HEK293 (cell line): Measurements from ENCODE around the gene CD8A.

ENCODE experiments used
- CTCF ChIA-PET: fragments of 350-600 bp; formaldehyde crosslinking; extraction: SDS; loops from one replicate; lab custom pipeline; 2021; ENCODE audit warnings: antibody characterized with exemption; lab: Yijun Ruan, JAX
- POLR2A ChIA-PET: fragments of 300-600 bp; formaldehyde crosslinking; extraction: SDS; loops from one replicate; lab custom pipeline; 2020; ENCODE audit warnings: antibody characterized with exemption, inconsistent platforms; lab: Yijun Ruan, JAX
- H3K27ac ChIP-seq: fragments of 200-500 bp; sonication (Bioruptor generic); 2 replicates; pipeline ENCODE4 v1.5.1; 2014; ENCODE audit warnings: low read depth, low read length, control low read depth, inconsistent platforms; ENCODE audit errors: extremely low read depth
- H3K36me3 ChIP-seq, 2 experiments: fragments of 200-500 bp in 1 of 2; sonication (Bioruptor generic) in 1 of 2; 1 replicate in 1 of 2; 2 replicates in 1 of 2; pipeline ENCODE4 v1.5.1; 2014 to 2017; ENCODE audit warnings: inconsistent platforms in 2 of 2, low read length in 2 of 2; ENCODE audit not compliant: control insufficient read depth in 2 of 2, insufficient read depth in 1 of 2
- H3K4me1 ChIP-seq: fragments of 200-500 bp; sonication (Bioruptor generic); 2 replicates; pipeline ENCODE4 v1.5.1; 2014; ENCODE audit warnings: mild to moderate bottlenecking, low read length, inconsistent platforms; ENCODE audit not compliant: control insufficient read depth, insufficient read depth
- H3K4me3 ChIP-seq: 2 replicates; pipeline ENCODE4 v1.5.1; 2011; ENCODE audit warnings: low read depth, mild to moderate bottlenecking, control low read depth, low read length, moderate library complexity
- H3K9me3 ChIP-seq: fragments of 200-500 bp; sonication (Bioruptor generic); 2 replicates; pipeline ENCODE4 v1.5.1; 2014; ENCODE audit warnings: low read depth, low read length, inconsistent platforms; ENCODE audit not compliant: control insufficient read depth, insufficient read depth
- BCL11B ChIP-seq: fragments of 450-650 bp; formaldehyde crosslinking; IDR thresholded peaks from 2 replicates; pipeline ENCODE4 v1.5.1; 2016; ENCODE audit warnings: low read depth, missing biosample characterization, missing genetic modification characterization
- GLI2 ChIP-seq: fragments of 450-650 bp; formaldehyde crosslinking; IDR thresholded peaks from 2 replicates; pipeline ENCODE4; 2017; ENCODE audit warnings: missing biosample characterization, missing genetic modification characterization, low read depth, borderline replicate concordance
- KLF1 ChIP-seq: fragments of 450-650 bp; formaldehyde crosslinking; IDR thresholded peaks from 2 replicates; pipeline ENCODE4 v1.5.1; 2016; ENCODE audit warnings: missing biosample characterization, missing genetic modification characterization
- PRDM2 ChIP-seq: fragments of 450-650 bp; formaldehyde crosslinking; IDR thresholded peaks from 2 replicates; pipeline ENCODE4 v1.5.1; 2016; ENCODE audit warnings: missing biosample characterization, missing genetic modification characterization, borderline replicate concordance
- ZBTB17 ChIP-seq: fragments of 450-650 bp; formaldehyde crosslinking; IDR thresholded peaks from 2 replicates; pipeline ENCODE4 v1.5.1; 2016; ENCODE audit warnings: missing biosample characterization, missing genetic modification characterization
- ZBTB48 ChIP-seq: fragments of 450-650 bp; formaldehyde crosslinking; IDR thresholded peaks from 2 replicates; pipeline ENCODE4 v1.5.1; 2016; ENCODE audit warnings: missing biosample characterization, missing genetic modification characterization
- ZIC2 ChIP-seq: fragments of 450-650 bp; formaldehyde crosslinking; IDR thresholded peaks from 2 replicates; pipeline ENCODE4 v1.5.1; 2016; ENCODE audit warnings: missing biosample characterization, missing genetic modification characterization
- ZNF133 ChIP-seq: fragments of 450-650 bp; formaldehyde crosslinking; IDR thresholded peaks from 2 replicates; pipeline ENCODE4 v1.5.1; 2016; ENCODE audit warnings: missing biosample characterization, missing genetic modification characterization
- ZNF239 ChIP-seq: fragments of 450-650 bp; formaldehyde crosslinking; IDR thresholded peaks from 2 replicates; pipeline ENCODE4 v1.5.1; 2016; ENCODE audit warnings: missing biosample characterization, missing genetic modification characterization
- ZNF302 ChIP-seq: fragments of 450-650 bp; formaldehyde crosslinking; IDR thresholded peaks from 2 replicates; pipeline ENCODE4 v1.5.1; 2016; ENCODE audit warnings: missing biosample characterization, missing genetic modification characterization, low read depth
- ZNF362 ChIP-seq: fragments of 450-650 bp; formaldehyde crosslinking; IDR thresholded peaks from 2 replicates; pipeline ENCODE4 v1.5.1; 2016; ENCODE audit warnings: missing biosample characterization, missing genetic modification characterization
- ZNF426 ChIP-seq: fragments of 450-650 bp; formaldehyde crosslinking; IDR thresholded peaks from 2 replicates; pipeline ENCODE4 v1.5.1; 2017; ENCODE audit warnings: missing biosample characterization, missing genetic modification characterization, mild to moderate bottlenecking, inconsistent platforms, moderate library complexity
- ZNF510 ChIP-seq: fragments of 450-650 bp; formaldehyde crosslinking; IDR thresholded peaks from 2 replicates; pipeline ENCODE4 v1.5.1; 2018; ENCODE audit warnings: mild to moderate bottlenecking, missing genetic modification characterization, missing biosample characterization; ENCODE audit not compliant: insufficient replicate concordance
- ZNF596 ChIP-seq: fragments of 450-650 bp; IDR thresholded peaks from 2 replicates; pipeline ENCODE4 v1.5.0; 2018; ENCODE audit warnings: missing biosample characterization, mild to moderate bottlenecking, missing genetic modification characterization, moderate library complexity
- ZNF707 ChIP-seq: fragments of 450-650 bp; formaldehyde crosslinking; IDR thresholded peaks from 2 replicates; pipeline ENCODE4 v1.5.1; 2016; ENCODE audit warnings: missing biosample characterization, missing genetic modification characterization
- ZNF837 ChIP-seq: fragments of 450-650 bp; formaldehyde crosslinking; IDR thresholded peaks from 2 replicates; pipeline ENCODE4 v1.5.1; 2016; ENCODE audit warnings: missing biosample characterization, missing genetic modification characterization

CD8A gene

GRCh38 chr2:86825036-86825692, 34.5 kb upstream of the CD8A start:
- Histone ChIP-seq H3K27ac (no peak overlapping the region), H3K36me3 (no peaks in the 10 kb centered on the region), H3K4me1 (no peaks in the 10 kb centered on the region), H3K9me3 (no peaks in the 10 kb centered on the region), H3K4me3 (no peak overlapping the region)
- ChIA-PET POLR2A (no interaction called here), CTCF (no interaction called here)
- TF ChIP-seq GLI2 (tag by site-specific recombination) (no peak), ZNF510 (tag by site-specific recombination) (no peak), ZBTB17 (tag by site-specific recombination) (no peak), ZNF239 (no peak), PRDM2 (no peak), ZNF426 (no peak), ZIC2 (no peak), KLF1 (tag by site-specific recombination) (no peak), BCL11B (no peak), ZNF707 (tag by site-specific recombination) (no peak), ZNF302 (tag by site-specific recombination) (no peak), ZBTB48 (tag by site-specific recombination) (no peak), ZNF362 (tag by site-specific recombination) (no peak), ZNF837 (tag by site-specific recombination) (no peak)

- Histone ChIP-seq H3K4me1 (no peaks in the 10 kb centered on the region), H3K27ac (no peak overlapping the region)
- CTCF ChIA-PET = no interaction called here
- POLR2A ChIA-PET = no interaction called here
- TF ChIP-seq ZNF133 (tag by site-specific recombination) (peak; percentile 90), ZNF596 (tag by site-specific recombination) (no peak)
- TF ChIP-seq, all 188 proteins: peak for 1
- Histone ChIP-seq H3K36me3 (no peaks in the 10 kb centered on the region), H3K4me3 (no peak overlapping the region), H3K9me3 (no peaks in the 10 kb centered on the region)
Observed at GRCh38 chr2:86822668-86823345, 32.1 kb upstream of the CD8A start.
